HUES64 (cell line): ENCODE measurements around the gene CDKL2. TPM values are rescaled to one million over a fixed set of nuclear protein-coding genes. Genes with fewer than 3 reads are reported as not detected.
"Not testable (repeated sequence)": the region's sequence is repeated elsewhere in the genome, so short reads cannot be mapped to it uniquely, and the experiment has no call there.

Experiments used
- H3K27ac ChIP-seq: 2 replicates; pipeline ENCODE4 v1.7.0; 2013; ENCODE audit warnings: low read depth, low read length, inconsistent platforms
- H3K27me3 ChIP-seq: 2 replicates; pipeline ENCODE4 v1.6.1; 2013; ENCODE audit warnings: mild to moderate bottlenecking, low read length; ENCODE audit not compliant: insufficient read depth
- H3K36me3 ChIP-seq: 2 replicates; pipeline ENCODE4 v1.6.1; 2013; ENCODE audit warnings: mild to moderate bottlenecking, low read length; ENCODE audit not compliant: insufficient read depth
- H3K4me1 ChIP-seq: 2 replicates; pipeline ENCODE4 v1.6.1; 2013; ENCODE audit warnings: mild to moderate bottlenecking, low read length, moderate library complexity; ENCODE audit not compliant: insufficient read depth
- H3K4me3 ChIP-seq: 2 replicates; pipeline ENCODE4 v1.5.1; 2013; ENCODE audit warnings: mild to moderate bottlenecking, low read length, moderate library complexity
- H3K9ac ChIP-seq: 2 replicates; pipeline ENCODE4 v1.6.1; 2013; ENCODE audit warnings: mild to moderate bottlenecking, low read depth, low read length
- H3K9me3 ChIP-seq: 2 replicates; pipeline ENCODE4 v1.6.1; 2013; ENCODE audit warnings: low read depth, low read length; ENCODE audit not compliant: insufficient read depth
- WGBS: fragments of 150-250, 120-280 bp; methylation state at CpG from one replicate; pipeline ENCODE4 v1.1.7; 2013; ENCODE audit warnings: missing lambda C conversion rate; 5-methylcytosine and 5-hydroxymethylcytosine counted together
- polyA plus RNA-seq, 2 experiments: library from polyadenylated mRNA; stranded (reverse); fragments of 50-300 nt; gene quantifications; one replicate each; pipeline ENCODE4 v1.2.3, GENCODE V29; 2013

CDKL2 gene
- 0.50 TPM for polyA plus RNA-seq (2013, experiment 1 of 2)
- 0.51 TPM for polyA plus RNA-seq (2013, experiment 2 of 2)

DNA sequence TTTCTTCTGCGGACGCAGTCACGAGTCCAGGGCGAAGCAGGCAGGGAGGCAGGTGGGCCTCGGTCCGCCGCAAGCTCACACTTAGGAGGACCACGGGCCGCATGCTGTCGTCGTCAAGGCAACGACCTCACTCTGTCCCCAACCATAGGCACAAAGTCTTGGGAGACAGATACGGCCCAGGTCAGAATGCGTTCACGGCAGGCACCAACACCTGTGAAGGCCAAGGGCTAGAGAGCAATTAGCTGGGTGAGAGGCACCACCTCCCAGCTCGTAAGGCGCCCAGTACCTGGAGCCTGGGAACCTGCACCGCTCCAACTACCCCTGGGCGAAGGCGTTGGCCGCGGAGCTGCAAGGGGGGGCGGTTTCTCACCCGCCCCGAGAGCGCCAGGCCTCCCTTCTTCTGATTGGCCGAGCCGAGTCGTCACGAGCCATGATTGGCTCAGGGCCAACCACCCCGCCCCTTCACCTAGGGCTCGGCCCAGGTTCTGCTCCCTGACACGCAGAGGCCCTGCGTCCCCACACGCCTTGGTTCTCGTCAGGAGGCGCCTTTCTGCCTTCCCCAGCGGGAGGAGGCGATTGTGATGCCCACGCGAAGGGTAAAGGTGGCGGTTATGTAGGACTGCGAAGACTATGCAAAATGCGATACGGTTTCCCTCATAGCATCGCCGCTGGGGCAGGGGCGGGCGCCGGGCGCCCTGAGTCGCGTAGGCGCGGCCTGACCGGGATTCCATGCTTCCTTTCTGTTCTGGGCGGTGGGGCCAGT is at the start of gene CDKL2:
Gene CDKL2, minus strand, starts transcription at position 355 of the 763 bp plus-strand sequence. CDS start 4,540 bp downstream, outside the sequence.
- Histone ChIP-seq H3K9ac (peak within 1 kb of the TSS; percentile 42), H3K9me3 (no peaks in the 10 kb centered on the region), H3K4me3 (peak within 1 kb of the TSS; percentile 78), H3K27me3 (peaks cover 6% of the 10 kb centered on the region; the same call in 1 of the 2 replicates), H3K36me3 (no peaks in the 10 kb centered on the region), H3K4me1 (no peaks in the 10 kb centered on the region), H3K27ac (no peak within 1 kb of the TSS)
- WGBS = under 1% methylated on average over 57 of the region's 57 CpGs

DNA sequence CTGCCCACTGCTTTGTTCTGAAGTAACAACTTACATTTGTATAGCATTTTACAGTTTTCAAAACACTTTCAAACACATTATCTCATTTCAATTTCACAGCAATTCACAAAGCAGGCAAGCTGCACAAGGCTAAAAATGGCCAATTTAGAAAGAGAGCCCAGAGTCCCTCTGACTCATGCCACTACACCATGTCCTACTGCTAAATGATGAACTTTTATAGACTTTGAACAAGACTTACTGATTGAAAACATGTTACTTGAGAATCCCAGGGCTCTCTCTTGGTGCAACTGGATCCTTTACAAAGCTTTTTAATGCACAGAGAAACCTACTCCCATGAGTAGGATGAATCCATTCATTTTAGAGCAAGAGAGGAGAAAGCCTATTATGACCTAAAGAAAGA is 48.6 kb upstream of the CDKL2 start:
- Histone ChIP-seq H3K36me3 (peaks cover 18% of the 10 kb centered on the region), H3K27me3 (no peaks in the 10 kb centered on the region), H3K4me1 (peaks cover 5% of the 10 kb centered on the region), H3K9me3 (no peaks in the 10 kb centered on the region), H3K27ac (no peak overlapping the region), H3K4me3 (no peak overlapping the region), H3K9ac (no peak overlapping the region)

DNA sequence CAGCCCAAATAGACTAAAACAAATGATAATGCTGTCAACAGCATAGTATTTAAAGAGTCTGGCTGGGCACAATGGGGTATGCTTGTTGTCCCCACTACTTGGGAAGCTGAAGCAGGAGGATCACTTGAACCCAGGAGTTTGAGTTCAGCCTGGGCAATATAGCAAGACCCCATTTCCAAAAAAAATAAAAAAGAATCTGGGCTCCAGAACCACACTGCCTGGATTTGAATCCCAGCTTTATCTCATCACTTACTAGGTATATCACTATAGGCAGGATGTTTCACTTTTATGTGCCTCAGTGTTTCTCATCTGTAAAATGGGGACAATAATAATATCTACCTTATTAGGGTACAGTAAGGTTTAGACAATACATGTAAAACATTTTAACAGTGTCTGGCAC is 48.1 kb upstream of the CDKL2 start:
- H3K4me1 ChIP-seq = peaks cover 9% of the 10 kb centered on the region
- no peak overlapping the region for H3K9ac ChIP-seq
- H3K36me3 ChIP-seq = peaks cover 18% of the 10 kb centered on the region
- H3K27ac ChIP-seq = no peak overlapping the region
- H3K9me3 ChIP-seq = no peaks in the 10 kb centered on the region
- no peak overlapping the region for H3K4me3 ChIP-seq
- no peaks in the 10 kb centered on the region for H3K27me3 ChIP-seq

DNA sequence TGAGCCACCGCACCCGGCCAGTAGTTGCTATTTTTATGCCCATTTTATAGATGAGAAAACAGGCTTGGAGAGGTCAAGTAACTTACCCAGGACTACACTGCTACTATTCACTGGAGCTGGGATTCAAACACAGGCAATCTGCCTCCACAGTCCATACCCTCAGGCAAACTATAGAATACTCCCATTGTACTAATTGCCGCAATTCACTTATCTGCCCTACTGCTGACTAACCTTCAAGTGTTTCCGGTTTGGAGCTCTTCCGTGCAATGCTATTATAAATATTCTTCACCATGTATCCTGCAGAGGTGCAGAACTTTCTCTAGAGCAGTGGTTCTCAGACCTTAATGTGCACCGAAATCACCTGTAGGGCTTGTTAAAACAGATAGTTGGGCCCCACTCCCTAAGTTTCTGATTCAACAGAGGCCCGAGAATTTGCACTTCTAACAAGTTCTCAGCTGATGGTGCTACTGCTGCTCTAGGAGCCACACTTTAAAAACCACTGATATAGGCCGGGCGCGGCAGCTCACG is 44.7 kb upstream of the CDKL2 start:
- no peak overlapping the region for H3K9ac ChIP-seq
- H3K4me3 ChIP-seq = no peak overlapping the region
- 92% methylated on average over 11 of the region's 11 CpGs for WGBS
- peaks cover 15% of the 10 kb centered on the region for H3K36me3 ChIP-seq
- H3K9me3 ChIP-seq = no peaks in the 10 kb centered on the region
- no peaks in the 10 kb centered on the region for H3K27me3 ChIP-seq
- H3K27ac ChIP-seq = no peak overlapping the region
- H3K4me1 ChIP-seq = peaks cover 22% of the 10 kb centered on the region

DNA sequence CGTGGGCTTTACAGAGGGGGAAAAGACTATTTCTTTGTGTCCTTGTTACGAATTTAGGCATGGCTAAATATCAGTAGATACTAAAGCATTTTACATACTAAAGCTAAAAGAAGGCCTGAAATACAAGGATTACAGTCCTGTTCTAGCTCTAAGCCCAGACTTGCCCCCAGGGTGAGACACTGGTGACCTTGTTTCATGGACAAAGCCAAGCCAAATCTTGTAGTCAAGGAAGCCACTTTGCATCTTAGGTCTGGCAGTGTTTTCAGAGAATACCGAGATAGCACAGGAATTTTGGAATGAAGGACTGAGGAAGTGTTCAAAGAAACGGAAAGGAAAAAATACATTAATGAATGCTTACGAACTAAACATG is 43.6 kb upstream of the CDKL2 start:
- peaks cover 7% of the 10 kb centered on the region for H3K36me3 ChIP-seq
- no peaks in the 10 kb centered on the region for H3K9me3 ChIP-seq
- no peaks in the 10 kb centered on the region for H3K27me3 ChIP-seq
- H3K9ac ChIP-seq = peak overlapping the region; percentile 86
- peak overlapping the region; percentile 98 for H3K27ac ChIP-seq
- peak overlapping the region; percentile 94 for H3K4me3 ChIP-seq
- WGBS = 58% methylated on average over 5 of the region's 5 CpGs
- peaks cover 30% of the 10 kb centered on the region for H3K4me1 ChIP-seq

DNA sequence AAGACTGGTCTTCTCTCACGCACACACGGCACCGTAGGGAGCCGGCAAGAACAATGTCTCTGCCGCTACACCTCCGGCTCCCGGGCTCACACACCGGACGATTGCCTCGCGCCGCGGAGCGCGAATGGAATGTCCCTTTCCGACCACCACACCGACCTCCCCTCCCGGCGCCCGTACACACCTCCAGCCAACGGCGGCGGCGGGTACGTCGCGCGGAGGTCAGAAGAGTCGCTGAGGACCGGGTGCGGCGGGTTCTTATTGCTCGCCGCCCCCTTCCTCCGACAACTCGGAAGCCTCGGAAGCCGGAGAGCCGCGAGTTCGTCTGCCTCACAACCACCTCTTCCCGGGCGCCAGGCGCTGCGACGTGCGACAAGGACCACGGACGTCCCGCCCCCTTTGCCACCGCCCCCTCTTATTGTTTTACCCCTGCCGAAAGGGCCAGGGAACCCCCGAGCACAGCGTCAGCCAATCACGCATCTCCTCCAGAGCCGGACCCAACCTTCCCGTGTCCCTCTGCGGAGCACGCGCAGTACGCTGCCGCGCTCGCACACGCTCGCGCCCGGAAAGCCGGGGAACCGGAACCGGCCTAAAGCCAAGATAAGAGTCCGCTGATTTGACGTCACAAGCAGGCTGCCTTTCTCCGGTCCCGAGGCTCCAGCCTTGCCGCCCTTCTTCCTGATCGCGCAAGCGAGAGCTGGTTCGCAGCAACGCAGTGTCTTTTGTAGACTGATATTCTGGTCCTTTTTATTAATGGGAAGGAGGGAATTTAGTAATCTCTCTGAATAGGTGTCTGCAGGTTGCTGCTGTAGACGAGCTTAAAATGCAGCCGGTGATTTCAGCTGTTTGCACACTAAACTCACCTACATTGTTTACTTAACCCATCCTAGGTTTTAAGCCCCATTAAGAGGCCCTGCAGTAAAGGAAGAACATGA is 43.0 kb upstream of the CDKL2 start, which contains the start of gene G3BP2:
Gene G3BP2, minus strand, starts transcription at position 385 of the 932 bp plus-strand sequence. CDS start 11,386 bp downstream, outside the sequence.
- peaks cover 36% of the 10 kb centered on the region for H3K4me1 ChIP-seq
- no peaks in the 10 kb centered on the region for H3K9me3 ChIP-seq
- peak within 1 kb of the TSS; percentile 94 for H3K9ac ChIP-seq
- H3K27me3 ChIP-seq = no peaks in the 10 kb centered on the region
- H3K36me3 ChIP-seq = peaks cover 7% of the 10 kb centered on the region; the same call in 1 of the 2 replicates
- under 1% methylated on average over 83 of the region's 83 CpGs for WGBS
- peak within 1 kb of the TSS; percentile 98 for H3K27ac ChIP-seq
- peak within 1 kb of the TSS; percentile 94 for H3K4me3 ChIP-seq

DNA sequence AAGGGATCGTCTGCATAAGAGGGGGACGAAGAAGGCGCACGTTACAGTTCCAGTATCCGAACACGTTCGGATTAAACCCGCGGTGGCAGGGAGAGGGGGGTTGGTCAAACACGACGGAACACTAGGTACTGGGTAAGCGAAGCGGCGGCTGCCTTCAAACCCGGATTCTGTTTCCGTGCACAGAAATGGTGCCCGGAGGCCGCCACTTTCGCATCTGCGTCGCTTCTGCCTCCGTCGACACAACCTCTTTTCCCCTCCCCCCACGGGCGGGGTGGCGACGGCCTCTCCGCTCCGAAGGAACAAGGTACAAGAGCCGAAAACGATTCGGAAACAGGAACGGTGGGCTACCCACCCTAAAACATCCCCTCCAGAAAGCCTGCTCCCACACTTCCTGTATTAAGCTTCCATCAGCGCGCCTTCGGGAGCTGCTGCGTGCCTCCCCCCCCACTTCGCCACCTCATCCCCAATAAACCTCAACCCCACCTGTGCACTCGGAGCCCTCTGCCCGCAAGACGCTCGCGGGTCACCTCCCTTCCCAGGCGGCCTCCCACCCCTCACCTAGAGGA is 42.2 kb upstream of the CDKL2 start:
- WGBS = under 1% methylated on average over 44 of the region's 44 CpGs
- H3K27ac ChIP-seq = peak overlapping the region; percentile 98
- no peaks in the 10 kb centered on the region for H3K27me3 ChIP-seq
- 0 out of 2 replicates have a peak, but pooled peaks cover 3% of the 10 kb centered on the region for H3K36me3 ChIP-seq
- peaks cover 43% of the 10 kb centered on the region for H3K4me1 ChIP-seq
- H3K9ac ChIP-seq = peak overlapping the region; percentile 94
- H3K4me3 ChIP-seq = peak overlapping the region; percentile 94
- H3K9me3 ChIP-seq = no peaks in the 10 kb centered on the region

DNA sequence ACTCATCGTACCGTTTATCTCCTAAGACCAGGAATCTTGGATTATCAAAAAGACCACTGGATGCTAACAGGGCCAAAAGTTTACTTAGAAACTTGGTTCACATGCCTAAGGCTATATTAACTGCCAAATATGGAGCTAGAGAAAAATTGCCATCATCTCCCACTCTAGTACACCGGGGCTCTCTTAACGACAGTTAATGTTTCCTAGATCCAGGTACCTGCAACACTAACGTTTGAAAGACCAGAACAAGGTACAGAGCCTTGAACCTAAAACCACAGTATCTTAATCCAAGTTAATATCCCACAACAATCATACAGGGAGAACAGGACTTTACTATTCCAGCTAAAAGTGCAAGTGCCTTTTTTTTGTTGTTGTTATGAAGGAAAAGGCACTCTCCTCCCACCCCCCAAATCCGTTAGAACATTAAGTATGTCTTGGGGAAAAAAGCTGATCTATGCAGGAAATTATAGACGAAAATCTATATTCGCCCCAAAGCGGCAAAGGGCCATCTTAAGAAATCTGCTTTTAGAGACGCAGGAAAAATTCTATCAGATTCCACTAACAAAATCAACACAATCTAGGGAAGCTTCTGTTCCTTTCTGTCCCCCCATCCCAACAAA is 41.6 kb upstream of the CDKL2 start:
- H3K4me3 ChIP-seq = peak overlapping the region; percentile 94
- no peaks in the 10 kb centered on the region for H3K27me3 ChIP-seq
- 4% methylated on average over 9 of the region's 10 CpGs for WGBS
- peak overlapping the region; percentile 98 for H3K27ac ChIP-seq
- peak overlapping the region; percentile 94 for H3K9ac ChIP-seq
- no peaks in the 10 kb centered on the region for H3K9me3 ChIP-seq
- H3K36me3 ChIP-seq = 0 out of 2 replicates have a peak, but pooled peaks cover 3% of the 10 kb centered on the region
- H3K4me1 ChIP-seq = peaks cover 48% of the 10 kb centered on the region

DNA sequence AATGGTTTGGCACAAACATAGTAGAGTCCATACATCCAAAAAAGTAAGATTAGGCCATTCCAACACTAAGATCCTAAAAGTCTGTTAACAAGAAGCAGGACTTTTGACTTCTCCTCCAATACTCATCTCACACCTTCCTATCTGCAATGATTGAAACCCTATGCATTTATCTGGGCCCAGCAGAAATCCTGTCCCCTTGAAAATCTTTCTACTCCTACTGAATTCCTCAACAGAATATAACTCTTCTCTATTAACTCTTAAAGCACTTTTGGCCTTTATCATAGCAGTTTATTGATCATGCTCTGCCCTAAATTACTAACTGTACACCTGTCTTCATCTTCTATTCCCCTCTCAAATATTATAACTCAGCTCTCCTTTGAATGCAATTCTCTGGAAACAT is 38.3 kb upstream of the CDKL2 start:
- no peaks in the 10 kb centered on the region for H3K9me3 ChIP-seq
- no peak overlapping the region for H3K9ac ChIP-seq
- H3K27ac ChIP-seq = no peak overlapping the region
- H3K27me3 ChIP-seq = no peaks in the 10 kb centered on the region
- 0 out of 2 replicates have a peak, but pooled peaks cover 3% of the 10 kb centered on the region for H3K36me3 ChIP-seq
- H3K4me1 ChIP-seq = peaks cover 50% of the 10 kb centered on the region
- peak overlapping the region; percentile 11; the same call in 1 of the 2 replicates for H3K4me3 ChIP-seq

DNA sequence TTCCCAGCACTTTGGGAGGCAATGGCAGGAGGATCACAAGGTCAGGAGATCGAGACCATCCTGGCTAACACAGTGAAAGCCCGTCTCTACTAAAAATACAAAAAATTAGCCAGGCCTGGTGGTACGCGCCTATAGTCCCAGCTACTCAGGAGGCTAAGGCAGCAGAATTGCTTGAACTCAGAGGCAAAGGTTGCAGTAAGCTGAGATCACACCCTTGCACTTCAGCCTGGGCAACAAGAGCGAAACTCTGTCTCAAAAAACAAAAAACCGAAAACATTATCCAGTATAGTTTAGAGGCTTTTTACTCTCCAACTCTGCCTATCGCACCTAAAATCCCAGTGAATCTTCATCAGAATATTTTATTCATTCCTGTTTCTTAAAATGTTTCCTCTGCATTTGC is 37.3 kb upstream of the CDKL2 start:
- not testable (repeated sequence) for H3K36me3 ChIP-seq, H3K27me3 ChIP-seq, H3K9me3 ChIP-seq, H3K4me3 ChIP-seq, H3K27ac ChIP-seq, H3K9ac ChIP-seq
- WGBS = 88% methylated on average over 7 of the region's 7 CpGs
- H3K4me1 ChIP-seq = peaks cover 50% of the 10 kb centered on the region
